Activated naive CD8-positive, alpha-beta T cell (primary cell): ENCODE results near the gene NPTXR.

Experiments used
- H3K27ac Mint-ChIP-seq: one replicate; pipeline ENCODE4 v1.8.0; 2021; ENCODE audit warnings: mixed read lengths
- H3K27me3 Mint-ChIP-seq: one replicate; pipeline ENCODE4 v1.8.0; 2021; ENCODE audit warnings: mixed read lengths
- H3K36me3 Mint-ChIP-seq: one replicate; pipeline ENCODE4 v1.8.0; 2021; ENCODE audit warnings: mixed read lengths
- H3K4me1 Mint-ChIP-seq: one replicate; pipeline ENCODE4 v1.8.0; 2021; ENCODE audit warnings: low read depth, mixed read lengths
- H3K4me3 Mint-ChIP-seq: one replicate; pipeline ENCODE4 v1.8.0; 2021; ENCODE audit warnings: mild to moderate bottlenecking, mixed read lengths
- H3K9me3 Mint-ChIP-seq: one replicate; pipeline ENCODE4 v1.8.0; 2021; ENCODE audit warnings: low read depth, mixed read lengths

The NPTXR gene

GRCh38 chr22:38788846-38789245, 55.0 kb downstream of the NPTXR start:
- H3K27ac Mint-ChIP-seq = no peak overlapping the region
- H3K4me3 Mint-ChIP-seq = no peak overlapping the region
- H3K4me1 Mint-ChIP-seq = peaks cover 13% of the 10 kb centered on the region
- H3K27me3 Mint-ChIP-seq = no peaks in the 10 kb centered on the region
- no peaks in the 10 kb centered on the region for H3K36me3 Mint-ChIP-seq
- no peaks in the 10 kb centered on the region for H3K9me3 Mint-ChIP-seq

GRCh38 chr22:38788021-38788816, 55.6 kb downstream of the NPTXR start:
- Mint-ChIP-seq H3K27me3 (no peaks in the 10 kb centered on the region), H3K27ac (no peak overlapping the region), H3K9me3 (no peaks in the 10 kb centered on the region)

GRCh38 chr22:38786631-38787030, 57.2 kb downstream of the NPTXR start:
- Mint-ChIP-seq H3K4me3 (no peak overlapping the region), H3K36me3 (peaks cover 4% of the 10 kb centered on the region), H3K9me3 (no peaks in the 10 kb centered on the region), H3K27ac (no peak overlapping the region), H3K4me1 (peaks cover 8% of the 10 kb centered on the region), H3K27me3 (no peaks in the 10 kb centered on the region)

More at GRCh38 chr22:38788021-38788816, 55.6 kb downstream of the NPTXR start:
- Mint-ChIP-seq H3K4me1 (peaks cover 13% of the 10 kb centered on the region), H3K4me3 (no peak overlapping the region), H3K36me3 (no peaks in the 10 kb centered on the region)

- Mint-ChIP-seq H3K9me3 (no peaks in the 10 kb centered on the region), H3K27me3 (no peaks in the 10 kb centered on the region), H3K4me3 (no peak overlapping the region), H3K36me3 (peaks cover 7% of the 10 kb centered on the region), H3K4me1 (peaks cover 8% of the 10 kb centered on the region), H3K27ac (no peak overlapping the region)
These were observed 59.0 kb downstream of the NPTXR start for GRCh38 chr22:38784856-38785255.

- H3K36me3 Mint-ChIP-seq = peaks cover 7% of the 10 kb centered on the region
- peaks cover 8% of the 10 kb centered on the region for H3K4me1 Mint-ChIP-seq
- no peaks in the 10 kb centered on the region for H3K27me3 Mint-ChIP-seq
- no peak overlapping the region for H3K27ac Mint-ChIP-seq
- no peaks in the 10 kb centered on the region for H3K9me3 Mint-ChIP-seq
- no peak overlapping the region for H3K4me3 Mint-ChIP-seq
These were observed 59.8 kb downstream of the NPTXR start for GRCh38 chr22:38784035-38784434.

GRCh38 chr22:38783095-38783615, 60.7 kb downstream of the NPTXR start:
- Mint-ChIP-seq H3K27me3 (no peaks in the 10 kb centered on the region), H3K4me1 (peaks cover 8% of the 10 kb centered on the region), H3K9me3 (no peaks in the 10 kb centered on the region), H3K4me3 (no peak overlapping the region), H3K36me3 (peaks cover 10% of the 10 kb centered on the region), H3K27ac (no peak overlapping the region)

GRCh38 chr22:38782402-38783094, 61.3 kb downstream of the NPTXR start:
- peaks cover 10% of the 10 kb centered on the region for H3K36me3 Mint-ChIP-seq
- H3K4me3 Mint-ChIP-seq = no peak overlapping the region
- H3K27ac Mint-ChIP-seq = no peak overlapping the region
- no peaks in the 10 kb centered on the region for H3K9me3 Mint-ChIP-seq
- H3K4me1 Mint-ChIP-seq = peaks cover 8% of the 10 kb centered on the region
- no peaks in the 10 kb centered on the region for H3K27me3 Mint-ChIP-seq

GRCh38 chr22:38781033-38781432, 62.8 kb downstream of the NPTXR start:
- no peak overlapping the region for H3K27ac Mint-ChIP-seq
- no peaks in the 10 kb centered on the region for H3K9me3 Mint-ChIP-seq
- no peak overlapping the region for H3K4me3 Mint-ChIP-seq
- no peaks in the 10 kb centered on the region for H3K27me3 Mint-ChIP-seq
- peaks cover 10% of the 10 kb centered on the region for H3K36me3 Mint-ChIP-seq
- H3K4me1 Mint-ChIP-seq = peaks cover 8% of the 10 kb centered on the region

GRCh38 chr22:38777087-38777671, 66.6 kb downstream of the NPTXR start:
- no peaks in the 10 kb centered on the region for H3K9me3 Mint-ChIP-seq
- H3K27me3 Mint-ChIP-seq = no peaks in the 10 kb centered on the region
- H3K27ac Mint-ChIP-seq = no peak overlapping the region
- H3K4me3 Mint-ChIP-seq = no peak overlapping the region
- H3K36me3 Mint-ChIP-seq = peaks cover 9% of the 10 kb centered on the region
- H3K4me1 Mint-ChIP-seq = peaks cover 5% of the 10 kb centered on the region

GRCh38 chr22:38776086-38776485, 67.7 kb downstream of the NPTXR start:
- peaks cover 4% of the 10 kb centered on the region for H3K4me1 Mint-ChIP-seq
- H3K4me3 Mint-ChIP-seq = no peak overlapping the region
- no peak overlapping the region for H3K27ac Mint-ChIP-seq
- no peaks in the 10 kb centered on the region for H3K9me3 Mint-ChIP-seq
- H3K27me3 Mint-ChIP-seq = no peaks in the 10 kb centered on the region
- H3K36me3 Mint-ChIP-seq = peaks cover 3% of the 10 kb centered on the region

GRCh38 chr22:38775656-38776055, 68.2 kb downstream of the NPTXR start:
- Mint-ChIP-seq H3K36me3 (peaks cover 3% of the 10 kb centered on the region), H3K9me3 (no peaks in the 10 kb centered on the region), H3K4me3 (no peak overlapping the region), H3K27ac (peak overlapping the region; percentile 16), H3K4me1 (peaks cover 4% of the 10 kb centered on the region), H3K27me3 (no peaks in the 10 kb centered on the region)

- Mint-ChIP-seq H3K27me3 (no peaks in the 10 kb centered on the region), H3K4me3 (no peak overlapping the region), H3K36me3 (peaks cover 3% of the 10 kb centered on the region), H3K27ac (no peak overlapping the region), H3K4me1 (peaks cover 4% of the 10 kb centered on the region), H3K9me3 (no peaks in the 10 kb centered on the region)
These were observed 69.2 kb downstream of the NPTXR start for GRCh38 chr22:38774496-38775166.

- H3K4me1 Mint-ChIP-seq = peaks cover 7% of the 10 kb centered on the region
- peaks cover 3% of the 10 kb centered on the region for H3K36me3 Mint-ChIP-seq
- H3K27ac Mint-ChIP-seq = no peak overlapping the region
- H3K27me3 Mint-ChIP-seq = no peaks in the 10 kb centered on the region
- no peaks in the 10 kb centered on the region for H3K9me3 Mint-ChIP-seq
- H3K4me3 Mint-ChIP-seq = no peak overlapping the region
These were observed 70.4 kb downstream of the NPTXR start for GRCh38 chr22:38773363-38773946.

GRCh38 chr22:38772623-38772873, 71.3 kb downstream of the NPTXR start:
- no peaks in the 10 kb centered on the region for H3K27me3 Mint-ChIP-seq
- H3K27ac Mint-ChIP-seq = no peak overlapping the region
- no peaks in the 10 kb centered on the region for H3K9me3 Mint-ChIP-seq
- H3K4me3 Mint-ChIP-seq = no peak overlapping the region
- peaks cover 7% of the 10 kb centered on the region for H3K4me1 Mint-ChIP-seq
- H3K36me3 Mint-ChIP-seq = no peaks in the 10 kb centered on the region
